Sigmoid colon (tissue), 4 donors: ENCODE measurements around the gene NAXD.

Source experiments
- CTCF ChIP-seq, 4 experiments: fragments of 450-650 bp in 3 of 4; fragments of 200-600 bp in 1 of 4; IDR thresholded peaks; one replicate each; pipeline ENCODE4 v1.5.1; 2016 to 2019; ENCODE audit warnings: antibody characterized with exemption in 4 of 4, mild to moderate bottlenecking in 3 of 4, moderate library complexity in 2 of 4
- POLR2A ChIP-seq, 2 donors: fragments of 450-650 bp; IDR thresholded peaks; one replicate each; pipeline ENCODE4 v1.6.1; 2016; ENCODE audit warnings: antibody characterized with exemption in 2 of 2, mild to moderate bottlenecking in 2 of 2, moderate library complexity in 2 of 2
- POLR2AphosphoS5 ChIP-seq, 4 donors: sonication (generic); formaldehyde crosslinking; IDR thresholded peaks; one replicate each; pipeline ENCODE4 v1.6.1; 2017; ENCODE audit warnings: antibody characterized with exemption in 4 of 4

GRCh38 chr13:110634558-110634957, 19.2 kb downstream of the NAXD start:
- TF ChIP-seq POLR2A (IDR thresholded peaks at IDR 0.05): no peak
- TF ChIP-seq CTCF (IDR thresholded peaks at IDR 0.05): no peak
- no peak for TF ChIP-seq POLR2AphosphoS5 (IDR thresholded peaks at IDR 0.05)
